Measurements from ENCODE around the gene OGG1.
A peak's percentile ranks its signal among the peaks of the same experiment; 100 is the strongest.

OGG1 gene

DNA sequence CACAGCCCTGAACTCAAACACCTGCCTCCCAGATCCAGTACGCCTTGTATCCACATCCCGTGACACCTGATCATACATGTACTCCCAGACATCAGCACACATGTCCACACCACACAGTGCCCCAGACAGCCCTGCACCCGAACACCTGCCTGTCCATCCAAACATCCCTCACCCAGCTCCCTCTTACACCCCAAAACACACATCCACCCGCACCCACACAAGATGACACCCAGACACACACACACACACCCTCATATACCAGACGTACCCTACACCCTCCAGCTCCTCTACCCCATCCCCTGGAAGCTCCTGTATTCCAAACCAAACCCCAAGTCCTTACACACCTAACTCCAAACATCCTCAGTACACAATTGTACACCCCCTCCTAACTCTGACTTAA is 19.3 kb downstream of the OGG1 start (continued):
- TF ChIP-seq, protein P1, sequence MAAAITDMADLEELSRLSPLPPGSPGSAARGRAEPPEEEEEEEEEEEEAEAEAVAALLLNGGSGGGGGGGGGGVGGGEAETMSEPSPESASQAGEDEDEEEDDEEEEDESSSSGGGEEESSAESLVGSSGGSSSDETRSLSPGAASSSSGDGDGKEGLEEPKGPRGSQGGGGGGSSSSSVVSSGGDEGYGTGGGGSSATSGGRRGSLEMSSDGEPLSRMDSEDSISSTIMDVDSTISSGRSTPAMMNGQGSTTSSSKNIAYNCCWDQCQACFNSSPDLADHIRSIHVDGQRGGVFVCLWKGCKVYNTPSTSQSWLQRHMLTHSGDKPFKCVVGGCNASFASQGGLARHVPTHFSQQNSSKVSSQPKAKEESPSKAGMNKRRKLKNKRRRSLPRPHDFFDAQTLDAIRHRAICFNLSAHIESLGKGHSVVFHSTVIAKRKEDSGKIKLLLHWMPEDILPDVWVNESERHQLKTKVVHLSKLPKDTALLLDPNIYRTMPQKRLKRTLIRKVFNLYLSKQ (tag by site-specific recombination; IDR thresholded peaks at IDR 0.05; ENCODE audit: borderline replicate concordance), result 0 out of 2 replicates have a peak, but pooled peaks have one; percentile 50
- TF ChIP-seq ZSCAN30 (tag by site-specific recombination; IDR thresholded peaks at IDR 0.05), result no peak
- TF ChIP-seq, protein P2, sequence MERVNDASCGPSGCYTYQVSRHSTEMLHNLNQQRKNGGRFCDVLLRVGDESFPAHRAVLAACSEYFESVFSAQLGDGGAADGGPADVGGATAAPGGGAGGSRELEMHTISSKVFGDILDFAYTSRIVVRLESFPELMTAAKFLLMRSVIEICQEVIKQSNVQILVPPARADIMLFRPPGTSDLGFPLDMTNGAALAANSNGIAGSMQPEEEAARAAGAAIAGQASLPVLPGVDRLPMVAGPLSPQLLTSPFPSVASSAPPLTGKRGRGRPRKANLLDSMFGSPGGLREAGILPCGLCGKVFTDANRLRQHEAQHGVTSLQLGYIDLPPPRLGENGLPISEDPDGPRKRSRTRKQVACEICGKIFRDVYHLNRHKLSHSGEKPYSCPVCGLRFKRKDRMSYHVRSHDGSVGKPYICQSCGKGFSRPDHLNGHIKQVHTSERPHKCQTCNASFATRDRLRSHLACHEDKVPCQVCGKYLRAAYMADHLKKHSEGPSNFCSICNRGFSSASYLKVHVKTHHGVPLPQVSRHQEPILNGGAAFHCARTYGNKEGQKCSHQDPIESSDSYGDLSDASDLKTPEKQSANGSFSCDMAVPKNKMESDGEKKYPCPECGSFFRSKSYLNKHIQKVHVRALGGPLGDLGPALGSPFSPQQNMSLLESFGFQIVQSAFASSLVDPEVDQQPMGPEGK (tag by site-specific recombination; IDR thresholded peaks at IDR 0.05), result 0 out of 2 replicates have a peak, but pooled peaks have one; percentile 31

DNA sequence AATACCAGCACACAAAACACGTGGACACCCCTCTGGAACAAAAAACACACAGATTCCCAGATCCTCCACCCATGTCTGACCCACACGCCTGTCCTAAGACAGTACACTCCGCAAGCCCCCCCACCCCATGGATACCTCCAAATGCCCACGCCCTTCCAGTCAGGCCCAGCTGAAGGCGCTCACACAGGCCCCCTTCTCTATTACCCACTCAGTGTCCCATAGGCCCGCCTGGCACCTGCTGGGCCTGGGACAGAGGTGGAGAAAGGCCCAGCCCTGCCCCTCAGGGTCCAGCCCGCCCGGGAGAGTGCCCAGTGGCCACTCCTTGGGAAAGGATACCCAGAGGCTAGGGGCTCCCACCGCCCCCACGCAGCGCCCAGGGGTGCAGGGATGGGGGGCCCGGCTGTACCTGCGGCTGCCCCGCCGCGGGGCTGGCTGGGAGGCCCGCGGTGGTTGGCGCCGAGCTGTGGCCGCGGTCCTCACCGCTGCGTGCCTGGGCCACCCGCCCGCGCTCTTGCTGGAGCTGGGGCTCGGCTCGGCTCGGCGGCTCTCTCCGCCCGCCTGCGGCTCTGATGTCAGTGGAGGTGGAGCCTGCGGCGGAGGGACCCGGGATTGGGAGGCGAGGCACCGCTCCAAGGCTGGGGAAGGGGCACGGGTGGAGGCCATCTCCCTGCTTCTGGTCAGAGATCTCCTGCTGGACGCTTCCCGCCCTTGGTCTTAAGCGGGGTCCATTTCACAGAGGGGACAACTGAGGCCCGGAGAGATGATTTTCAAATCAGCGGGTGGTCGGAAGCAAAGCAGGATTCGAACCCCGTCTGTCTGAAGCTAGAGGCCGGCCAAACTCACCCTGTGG is 19.9 kb downstream of the OGG1 start, which contains the start of gene CAMK1:
TSS of gene CAMK1 (minus strand) at position 522 of the 850 bp plus-strand sequence. CDS start 2,198 bp downstream, outside the sequence.
- Histone ChIP-seq H3K9me3 (ENCODE audit: control insufficient read depth, insufficient read depth, low read depth, low read length) (no peaks in the 10 kb centered on the region), H3K36me3 (ENCODE audit: control insufficient read depth in 2 of 2, insufficient read depth in 1 of 2, low read length in 2 of 2) (peaks cover 0 to 24% of the 10 kb centered on the region in 2 experiments; a peak in 1 of 3 replicates), H3K27ac (ENCODE audit: extremely low read depth, low read depth, low read length) (peak within 1 kb of the TSS; percentile 76; the same call in 1 of the 2 replicates), H3K4me1 (ENCODE audit: control insufficient read depth, insufficient read depth, low read length) (peaks cover 9% of the 10 kb centered on the region), H3K4me3 (ENCODE audit: low read depth, low read length) (peak within 1 kb of the TSS; percentile 67)
- CTCF ChIA-PET, result interaction anchor here (0.6 to 0.7 kb wide), 2 partner anchors 9 to 43 kb away, joined by 3 to 4 read pairs; no protein-coding TSS in a partner anchor
- POLR2A ChIA-PET, result interaction anchor here (0.5 to 2.6 kb wide), 11 partner anchors 9 to 383 kb away, joined by 3 to 18 read pairs (median 4); partner anchors contain the start of genes ARPC4, BRPF1, CRELD1 and OGG1
- TF ChIP-seq, protein P3, sequence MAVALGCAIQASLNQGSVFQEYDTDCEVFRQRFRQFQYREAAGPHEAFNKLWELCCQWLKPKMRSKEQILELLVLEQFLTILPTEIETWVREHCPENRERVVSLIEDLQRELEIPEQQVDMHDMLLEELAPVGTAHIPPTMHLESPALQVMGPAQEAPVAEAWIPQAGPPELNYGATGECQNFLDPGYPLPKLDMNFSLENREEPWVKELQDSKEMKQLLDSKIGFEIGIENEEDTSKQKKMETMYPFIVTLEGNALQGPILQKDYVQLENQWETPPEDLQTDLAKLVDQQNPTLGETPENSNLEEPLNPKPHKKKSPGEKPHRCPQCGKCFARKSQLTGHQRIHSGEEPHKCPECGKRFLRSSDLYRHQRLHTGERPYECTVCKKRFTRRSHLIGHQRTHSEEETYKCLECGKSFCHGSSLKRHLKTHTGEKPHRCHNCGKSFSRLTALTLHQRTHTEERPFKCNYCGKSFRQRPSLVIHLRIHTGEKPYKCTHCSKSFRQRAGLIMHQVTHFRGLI (tag by site-specific recombination; IDR thresholded peaks at IDR 0.05), result no peak
- TF ChIP-seq ZBTB20 (tag by site-specific recombination; IDR thresholded peaks at IDR 0.05) (peak; percentile 92), GLIS2 (tag by site-specific recombination; IDR thresholded peaks at IDR 0.05) (peak; percentile 67; the same call in 1 of the 2 replicates), ZNF660 (tag by site-specific recombination; IDR thresholded peaks at IDR 0.05) (peak; percentile 59; the same call in 1 of the 2 replicates), ZSCAN30 (tag by site-specific recombination; IDR thresholded peaks at IDR 0.05) (peak; percentile 80), ZNF184 (tag by site-specific recombination; IDR thresholded peaks at IDR 0.05) (0 out of 2 replicates have a peak, but pooled peaks have one; percentile 31), KLF9 (tag by site-specific recombination; IDR thresholded peaks at IDR 0.05; ENCODE audit: low read depth) (no peak), KLF1 (tag by site-specific recombination; IDR thresholded peaks at IDR 0.05) (peak; percentile 24), ZNF76 (tag by site-specific recombination; IDR thresholded peaks at IDR 0.05; ENCODE audit: borderline replicate concordance, low read depth) (peak; percentile 58; the same call in 1 of the 2 replicates), ZNF596 (tag by site-specific recombination; IDR thresholded peaks at IDR 0.05) (peak; percentile 55; the same call in 1 of the 2 replicates), ZNF561 (tag by site-specific recombination; IDR thresholded peaks at IDR 0.05; ENCODE audit: borderline replicate concordance) (peak; percentile 95; the same call in 1 of the 2 replicates), ZNF677 (tag by site-specific recombination; IDR thresholded peaks at IDR 0.05) (no peak), ZNF555 (tag by site-specific recombination; conservative IDR thresholded peaks at IDR 0.05) (no peak), ZNF341 (tag by site-specific recombination; IDR thresholded peaks at IDR 0.05; ENCODE audit: low read depth) (no peak), ZNF223 (tag by site-specific recombination; IDR thresholded peaks at IDR 0.05) (peak; percentile 91), ZBTB8A (tag by site-specific recombination; IDR thresholded peaks at IDR 0.05) (peak; percentile 63), GLIS1 (tag by site-specific recombination; IDR thresholded peaks at IDR 0.05) (peak; percentile 34; the same call in 1 of the 2 replicates), IKZF3 (tag by site-specific recombination; IDR thresholded peaks at IDR 0.05) (peak; percentile 82), SP7 (tag by site-specific recombination; IDR thresholded peaks at IDR 0.05) (0 out of 2 replicates have a peak, but pooled peaks have one; percentile 31), SP3 (tag by site-specific recombination; IDR thresholded peaks at IDR 0.05) (0 out of 2 replicates have a peak, but pooled peaks have one; percentile 26)
- TF ChIP-seq, protein P4, sequence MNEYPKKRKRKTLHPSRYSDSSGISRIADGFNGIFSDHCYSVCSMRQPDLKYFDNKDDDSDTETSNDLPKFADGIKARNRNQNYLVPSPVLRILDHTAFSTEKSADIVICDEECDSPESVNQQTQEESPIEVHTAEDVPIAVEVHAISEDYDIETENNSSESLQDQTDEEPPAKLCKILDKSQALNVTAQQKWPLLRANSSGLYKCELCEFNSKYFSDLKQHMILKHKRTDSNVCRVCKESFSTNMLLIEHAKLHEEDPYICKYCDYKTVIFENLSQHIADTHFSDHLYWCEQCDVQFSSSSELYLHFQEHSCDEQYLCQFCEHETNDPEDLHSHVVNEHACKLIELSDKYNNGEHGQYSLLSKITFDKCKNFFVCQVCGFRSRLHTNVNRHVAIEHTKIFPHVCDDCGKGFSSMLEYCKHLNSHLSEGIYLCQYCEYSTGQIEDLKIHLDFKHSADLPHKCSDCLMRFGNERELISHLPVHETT (tag by site-specific recombination; IDR thresholded peaks at IDR 0.05), result no peak
- TF ChIP-seq, protein P5, sequence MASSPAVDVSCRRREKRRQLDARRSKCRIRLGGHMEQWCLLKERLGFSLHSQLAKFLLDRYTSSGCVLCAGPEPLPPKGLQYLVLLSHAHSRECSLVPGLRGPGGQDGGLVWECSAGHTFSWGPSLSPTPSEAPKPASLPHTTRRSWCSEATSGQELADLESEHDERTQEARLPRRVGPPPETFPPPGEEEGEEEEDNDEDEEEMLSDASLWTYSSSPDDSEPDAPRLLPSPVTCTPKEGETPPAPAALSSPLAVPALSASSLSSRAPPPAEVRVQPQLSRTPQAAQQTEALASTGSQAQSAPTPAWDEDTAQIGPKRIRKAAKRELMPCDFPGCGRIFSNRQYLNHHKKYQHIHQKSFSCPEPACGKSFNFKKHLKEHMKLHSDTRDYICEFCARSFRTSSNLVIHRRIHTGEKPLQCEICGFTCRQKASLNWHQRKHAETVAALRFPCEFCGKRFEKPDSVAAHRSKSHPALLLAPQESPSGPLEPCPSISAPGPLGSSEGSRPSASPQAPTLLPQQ (tag by site-specific recombination; IDR thresholded peaks at IDR 0.05), result peak; percentile 4; the same call in 1 of the 2 replicates
- TF ChIP-seq, protein P6, sequence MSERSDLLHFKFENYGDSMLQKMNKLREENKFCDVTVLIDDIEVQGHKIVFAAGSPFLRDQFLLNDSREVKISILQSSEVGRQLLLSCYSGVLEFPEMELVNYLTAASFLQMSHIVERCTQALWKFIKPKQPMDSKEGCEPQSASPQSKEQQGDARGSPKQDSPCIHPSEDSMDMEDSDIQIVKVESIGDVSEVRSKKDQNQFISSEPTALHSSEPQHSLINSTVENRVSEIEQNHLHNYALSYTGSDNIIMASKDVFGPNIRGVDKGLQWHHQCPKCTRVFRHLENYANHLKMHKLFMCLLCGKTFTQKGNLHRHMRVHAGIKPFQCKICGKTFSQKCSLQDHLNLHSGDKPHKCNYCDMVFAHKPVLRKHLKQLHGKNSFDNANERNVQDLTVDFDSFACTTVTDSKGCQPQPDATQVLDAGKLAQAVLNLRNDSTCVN (tag by site-specific recombination; optimal IDR thresholded peaks at IDR 0.05), result peak; percentile 56

All from HEK293 (cell line).